K562 (cell line): ENCODE data around the gene MICU1. TPM values are rescaled to one million over a fixed set of nuclear protein-coding genes. Genes with fewer than 3 reads are reported as not detected.

Experiments used
- ATAC-seq: fragments of 200-7000 bp; cut with Tn5 transposase; 3 replicates; pipeline ENCODE4 v1.9.1; 2020; ENCODE audit warnings: moderate library complexity
- BruUV-seq: library from RNA; stranded (reverse); fragments of 400-500 nt; replicated peaks from 2 replicates; lab custom pipeline; 2021; lab: Mats Ljungman, UMichigan
- CTCF ChIA-PET: fragments of 300-600 bp; formaldehyde crosslinking; extraction: SDS; loops from one replicate; lab custom pipeline; 2021; ENCODE audit warnings: low intra/inter-chr PET ratio; lab: Yijun Ruan, JAX
- POLR2A ChIA-PET: fragments of 300-600, 350-650 bp; sonication (Branson Sonifier 250); formaldehyde crosslinking; extraction: SDS; loops from one replicate; lab custom pipeline; 2021; ENCODE audit warnings: antibody characterized with exemption, inconsistent platforms; lab: Yijun Ruan, JAX
- DNase-seq, 4 experiments: peaks; one replicate each; pipeline versions ENCODE4 v3.0.0 to v3.0.0-alpha.2; 2011 to 2018; ENCODE audit warnings: low spot score in 3 of 4, mixed read lengths in 3 of 4; ENCODE audit errors: extremely low read depth in 1 of 4
- FAIRE-seq: peaks from 2 replicates; lab custom pipeline; 2011; peaks lifted over from hg19 to GRCh38; lab: Jason Lieb, UNC
- H2AFZ ChIP-seq: 2 replicates; pipeline ENCODE4 v1.6.0; 2011; ENCODE audit warnings: low read depth, low read length, control low read depth, inconsistent platforms
- H3K27ac ChIP-seq: fragments of 200-600 bp; 3 replicates; pipeline ENCODE4 v1.8.0; 2011; ENCODE audit warnings: low read depth, mild to moderate bottlenecking, control low read depth, inconsistent platforms, low read length, moderate library complexity, mixed read lengths; ENCODE audit errors: extremely low read depth
- H3K27me3 ChIP-seq, 2 experiments: fragments of 300-600 bp in 1 of 2; 2 replicates in 1 of 2; 3 replicates in 1 of 2; pipeline versions ENCODE4 v1.6.0 to v1.8.0; 2011; ENCODE audit warnings: inconsistent platforms in 2 of 2, low read length in 2 of 2, mild to moderate bottlenecking in 1 of 2, mixed read lengths in 1 of 2, moderate library complexity in 1 of 2; ENCODE audit not compliant: control insufficient read depth in 2 of 2, insufficient read depth in 2 of 2
- H3K36me3 ChIP-seq: fragments of 300-600 bp; 3 replicates; pipeline ENCODE4 v1.8.0; 2011; ENCODE audit warnings: mild to moderate bottlenecking, low read length, inconsistent platforms; ENCODE audit not compliant: control insufficient read depth, insufficient read depth
- H3K4me1 ChIP-seq, 2 experiments: fragments of 200-600 bp in 1 of 2; replicated peaks in 1 of 2; 2 replicates in 1 of 2; 3 replicates in 1 of 2; pipeline versions ENCODE4 v1.5.1 to v1.8.0; 2011; ENCODE audit warnings: inconsistent platforms in 2 of 2, low read length in 2 of 2, mild to moderate bottlenecking in 1 of 2, mixed read lengths in 1 of 2, moderate library complexity in 1 of 2; ENCODE audit not compliant: control insufficient read depth in 2 of 2, insufficient read depth in 2 of 2
- H3K4me2 ChIP-seq: 2 replicates; pipeline ENCODE4 v1.6.1; 2011; ENCODE audit warnings: low read length, control low read depth, inconsistent platforms, mixed read lengths; ENCODE audit not compliant: insufficient read depth
- H3K4me3 ChIP-seq: fragments of 200-600 bp; sonication (generic), shearing (Covaris generic); 2 replicates; pipeline ENCODE4 v1.5.1; 2016; ENCODE audit warnings: control low read depth, inconsistent platforms
- H3K79me2 ChIP-seq: fragments of 200-600 bp; 3 replicates; pipeline ENCODE4 v1.8.0; 2011; ENCODE audit warnings: low read length, inconsistent platforms; ENCODE audit not compliant: control insufficient read depth, insufficient read depth
- H3K9ac ChIP-seq, 2 experiments: 2 replicates each; pipeline versions ENCODE4 v1.6.0 to v1.6.1; 2011; ENCODE audit warnings: low read depth in 2 of 2, low read length in 2 of 2, control low read depth in 1 of 2, inconsistent platforms in 1 of 2, mild to moderate bottlenecking in 1 of 2, mixed read lengths in 1 of 2; ENCODE audit not compliant: insufficient read depth in 1 of 2
- H3K9me1 ChIP-seq: one replicate; pipeline ENCODE4 v1.6.0; 2011; ENCODE audit warnings: inconsistent platforms, mild to moderate bottlenecking, low read length, moderate library complexity; ENCODE audit not compliant: control insufficient read depth, insufficient read depth
- H3K9me3 ChIP-seq: replicated peaks from 2 replicates; pipeline ENCODE4 v1.5.1; 2011; ENCODE audit warnings: low read depth, low read length, inconsistent platforms; ENCODE audit not compliant: control insufficient read depth, insufficient read depth
- H4K20me1 ChIP-seq: replicated peaks from 2 replicates; pipeline ENCODE4 v1.6.1; 2011; ENCODE audit warnings: low read length, inconsistent platforms, mixed read lengths; ENCODE audit not compliant: control insufficient read depth, insufficient read depth
- CBX5 ChIP-seq: IDR thresholded peaks from 2 replicates; pipeline ENCODE4 v1.6.1; 2014; ENCODE audit warnings: low read depth, borderline replicate concordance
- CTCFL ChIP-seq: IDR thresholded peaks from 2 replicates; pipeline ENCODE4 v1.6.1; 2011; ENCODE audit warnings: borderline replicate concordance, low read depth, mild to moderate bottlenecking, moderate library complexity, low read length; ENCODE audit not compliant: insufficient read depth, poor library complexity, severe bottlenecking
- EWSR1 ChIP-seq: fragments of 450-650 bp; IDR thresholded peaks from 2 replicates; pipeline ENCODE4 v1.6.1; 2018; ENCODE audit warnings: borderline replicate concordance, mild to moderate bottlenecking, low read depth, moderate library complexity; ENCODE audit not compliant: partially characterized antibody
- IRF2 ChIP-seq: sonication (generic); formaldehyde crosslinking; IDR thresholded peaks from 2 replicates; pipeline ENCODE4 v1.8.1; 2022; ENCODE audit warnings: mild to moderate bottlenecking, missing genetic modification reagents
- NR2C2 ChIP-seq, 2 experiments: fragments of 200-800 bp in 1 of 2; sonication (Bioruptor generic) in 1 of 2; sonication (generic) in 1 of 2; formaldehyde crosslinking in 1 of 2; IDR thresholded peaks; 2 replicates each; pipeline versions ENCODE4 v1.6.1 to v1.8.0; 2016 to 2022; ENCODE audit warnings: mild to moderate bottlenecking in 1 of 2, missing compliant biosample characterization in 1 of 2, missing genetic modification characterization in 1 of 2, missing genetic modification reagents in 1 of 2
- RBM25 ChIP-seq: fragments of 200-400 bp; formaldehyde crosslinking; IDR thresholded peaks from 2 replicates; pipeline ENCODE4 v1.6.1; 2018; ENCODE audit warnings: low read length, low read depth, moderate library complexity; ENCODE audit not compliant: severe bottlenecking
- TAF7 ChIP-seq: fragments of 450-650 bp; IDR thresholded peaks from 2 replicates; pipeline ENCODE4 v1.6.1; 2016; ENCODE audit warnings: missing genetic modification characterization, missing compliant biosample characterization
- UBTF ChIP-seq, 2 experiments: IDR thresholded peaks; 2 replicates each; pipeline ENCODE4 v1.6.1; 2012; ENCODE audit warnings: improper control_type of control experiment in 2 of 2, low read depth in 2 of 2, low read length in 2 of 2, borderline replicate concordance in 1 of 2
- ZNF324 ChIP-seq: fragments of 250-450 bp; sonication (Bioruptor Pico); IDR thresholded peaks from 2 replicates; pipeline ENCODE4 v1.4.0; 2020; ENCODE audit warnings: mild to moderate bottlenecking
- ZNF778 ChIP-seq: fragments of 450-650 bp; formaldehyde crosslinking; IDR thresholded peaks from 2 replicates; pipeline ENCODE4 v1.4.0; 2020; ENCODE audit warnings: mild to moderate bottlenecking, moderate library complexity
- WGBS: fragments of 100-300 bp; shearing (Covaris generic); methylation state at CpG from one replicate; pipeline ENCODE4 v1.1.6; 2016; ENCODE audit warnings: low coverage, mixed read lengths; ENCODE audit not compliant: insufficient coverage; ENCODE audit errors: missing lambda C conversion rate; 5-methylcytosine and 5-hydroxymethylcytosine counted together
- in situ Hi-C: fragments of 300-500 bp; cut with MboI; formaldehyde crosslinking; loops from 4 replicates; pipeline ENCODE4 v1.15.0; 2018; ENCODE audit warnings: inconsistent platforms, mixed read lengths
- intact Hi-C: fragments of 100-400 bp; cut with micrococcal nuclease; formaldehyde crosslinking; loops from 2 replicates; pipeline ENCODE4 v1.14.2; 2022
- polyA plus RNA-seq, 8 experiments: library from polyadenylated mRNA; depleted of rRNA in 4 of 8; stranded (reverse) in 5 of 8; unstranded in 3 of 8; fragments of >200 nt; fragmentation: Nextera tagmentation in 2 of 8; fragmentation: Illumina TruSeq in 1 of 8; extraction: Ambion mirVana in 2 of 8; extraction: Trizol in 1 of 8; gene quantifications; 2 replicates each; pipeline versions ENCODE4 v1.2.1 to v1.2.3, GENCODE V29; 2011 to 2014; ENCODE audit warnings: inconsistent platforms in 1 of 8, missing spikeins in 1 of 8
- total RNA-seq, 7 experiments: library from RNA; depleted of rRNA in 6 of 7; stranded (reverse); fragments of >200 nt in 6 of 7; fragmentation: Illumina TruSeq in 2 of 7; extraction: Trizol in 2 of 7; gene quantifications; 2 replicates each; pipeline versions ENCODE4 v1.2.1 to v1.2.3, GENCODE V29; 2011 to 2021; ENCODE audit warnings: low replicate concordance in 1 of 7

The MICU1 gene
- total and polyA plus RNA-seq, 9 of the 15 experiments (the other 6 are each of a cell fraction or from before 2014, with no cell fraction given) = 29.3 to 76.8 (median 48.4) TPM

- no peak for TF ChIP-seq CTCFL
- TF ChIP-seq ZNF778 (CRISPR knock-in tag) = no peak
- TF ChIP-seq UBTF (IDR thresholded peaks at IDR 0.05; ENCODE audit: borderline replicate concordance in 1 of 2, low read depth in 2 of 2, low read length in 2 of 2) = no peak
- no peak for TF ChIP-seq CBX5
- no peak for TF ChIP-seq RBM25
Measured at GRCh38 chr10:72484521-72484920, 141.4 kb downstream of the MICU1 start (continued).

GRCh38 chr10:72483471-72483870 is 142.4 kb downstream of the MICU1 start:
- H3K4me2 ChIP-seq = no peak overlapping the region
- BruUV-seq = no TSS peak
- H3K9me3 ChIP-seq = no peaks in the 10 kb centered on the region
- H3K27ac ChIP-seq = no peak overlapping the region
- H3K9ac ChIP-seq = peak overlapping the region in 1 of 2 experiments; percentile 27; a peak in 1 of 4 replicates
- H3K36me3 ChIP-seq = no peaks in the 10 kb centered on the region
- H3K4me3 ChIP-seq = no peak overlapping the region
- FAIRE-seq (no peak), DNase-seq (no peak), ATAC-seq (no peak)
- peaks cover 4% of the 10 kb centered on the region for H3K9me1 ChIP-seq
- in situ Hi-C loops = no loop called here
- no peaks in the 10 kb centered on the region for H3K4me1 ChIP-seq
- CTCF ChIA-PET = no interaction called here
- no peaks in the 10 kb centered on the region for H3K79me2 ChIP-seq
- no peaks in the 10 kb centered on the region for H3K27me3 ChIP-seq
- TF ChIP-seq TAF7 (tag) (no peak), IRF2 (CRISPR knock-in tag) (0 out of 2 replicates have a peak, but pooled peaks have one; percentile 27), ZNF324 (CRISPR knock-in tag) (no peak), EWSR1 (no peak), NR2C2 (CRISPR knock-in tag; IDR thresholded peaks at IDR 0.05) (no peak), NR2C2 (tag; IDR thresholded peaks at IDR 0.05) (no peak)
- WGBS = 67% methylated on average over 6 of the region's 6 CpGs
- intact Hi-C loops = no loop called here
- no peaks in the 10 kb centered on the region for H4K20me1 ChIP-seq
- no peak overlapping the region for H2AFZ ChIP-seq
- POLR2A ChIA-PET = interaction anchor here (0.6 kb wide), 2 partner anchors 299 to 446 kb away, joined by 3 read pairs; no protein-coding TSS in a partner anchor
